NB4 (cell line): Measurements from ENCODE around the gene LRRC49.

Experiments used
- CTCF ChIP-seq: IDR thresholded peaks from one replicate; pipeline ENCODE4 v1.5.1; 2012; ENCODE audit warnings: low read depth, low read length
- POLR2A ChIP-seq: IDR thresholded peaks from 2 replicates; pipeline ENCODE4 v1.6.1; 2011; ENCODE audit warnings: mild to moderate bottlenecking; ENCODE audit not compliant: insufficient read length; ENCODE audit errors: extremely low read depth

- TF ChIP-seq CTCF (no peak), POLR2A (no peak)
Measured at GRCh38 chr15:70854666-70854976, 38.0 kb upstream of the LRRC49 start.
